ENCODE data around the gene CYP4F2.
"Not testable (repeated sequence)": the region's sequence is repeated elsewhere in the genome, so short reads cannot be mapped to it uniquely, and the experiment has no call there.

- not testable (repeated sequence) for TF ChIP-seq CTCF (IDR thresholded peaks at IDR 0.05; ENCODE audit: poor library complexity, severe bottlenecking); RAD21 (conservative IDR thresholded peaks at IDR 0.05); POLR2AphosphoS5 (IDR thresholded peaks at IDR 0.05); REST (IDR thresholded peaks at IDR 0.05; ENCODE audit: borderline replicate concordance); TAF1 (IDR thresholded peaks at IDR 0.05; ENCODE audit: low read depth)
Observed at GRCh38 chr19:15835565-15836329, 62.1 kb downstream of the CYP4F2 start.

Data from neural cell (in vitro differentiated cells).